ENCODE measurements around the gene ERVK3-1.

ERVK3-1 gene

GRCh38 chr19:58364146-58364545 is 59.0 kb downstream of the ERVK3-1 start:
- DNase-seq (ENCODE audit: low spot score): no peak
